BE2C (cell line): ENCODE data around the gene SMCHD1.
"Not testable (repeated sequence)": the region's sequence is repeated elsewhere in the genome, so short reads cannot be mapped to it uniquely, and the experiment has no call there.

Experiments used
- DNase-seq: peaks from one replicate; pipeline ENCODE4 v3.0.0-alpha.2; 2020
- H3K27me3 ChIP-seq: fragments of 250-450 bp; sonication (Bioruptor Pico); 2 replicates; pipeline ENCODE4 v1.5.1; 2020; ENCODE audit warnings: mild to moderate bottlenecking
- H3K36me3 ChIP-seq: fragments of 250-450 bp; sonication (Bioruptor Pico); 2 replicates; pipeline ENCODE4 v1.5.1; 2020; ENCODE audit warnings: mild to moderate bottlenecking
- H3K4me1 ChIP-seq: fragments of 250-450 bp; sonication (Bioruptor Pico); 2 replicates; pipeline ENCODE4 v1.5.1; 2020
- H3K4me3 ChIP-seq: 2 replicates; pipeline ENCODE4 v1.5.1; 2011; ENCODE audit warnings: low read depth, low read length
- H3K9me3 ChIP-seq: fragments of 250-450 bp; sonication (Bioruptor Pico); 2 replicates; pipeline ENCODE4 v1.5.1; 2020
- TF ChIP-seq, protein P1 (sequence below): IDR thresholded peaks from 2 replicates; pipeline ENCODE4 v1.5.1; 2012; ENCODE audit warnings: mild to moderate bottlenecking, low read depth, low read length

The SMCHD1 gene

GRCh38 chr18:2823966-2824365 lies 168.4 kb downstream of the SMCHD1 start:
- no peak for DNase-seq
- Histone ChIP-seq H3K4me1 (no peaks in the 10 kb centered on the region), H3K27me3 (no peaks in the 10 kb centered on the region), H3K9me3 (no peaks in the 10 kb centered on the region), H3K36me3 (no peaks in the 10 kb centered on the region), H3K4me3 (no peak overlapping the region)
- TF ChIP-seq, protein P1, sequence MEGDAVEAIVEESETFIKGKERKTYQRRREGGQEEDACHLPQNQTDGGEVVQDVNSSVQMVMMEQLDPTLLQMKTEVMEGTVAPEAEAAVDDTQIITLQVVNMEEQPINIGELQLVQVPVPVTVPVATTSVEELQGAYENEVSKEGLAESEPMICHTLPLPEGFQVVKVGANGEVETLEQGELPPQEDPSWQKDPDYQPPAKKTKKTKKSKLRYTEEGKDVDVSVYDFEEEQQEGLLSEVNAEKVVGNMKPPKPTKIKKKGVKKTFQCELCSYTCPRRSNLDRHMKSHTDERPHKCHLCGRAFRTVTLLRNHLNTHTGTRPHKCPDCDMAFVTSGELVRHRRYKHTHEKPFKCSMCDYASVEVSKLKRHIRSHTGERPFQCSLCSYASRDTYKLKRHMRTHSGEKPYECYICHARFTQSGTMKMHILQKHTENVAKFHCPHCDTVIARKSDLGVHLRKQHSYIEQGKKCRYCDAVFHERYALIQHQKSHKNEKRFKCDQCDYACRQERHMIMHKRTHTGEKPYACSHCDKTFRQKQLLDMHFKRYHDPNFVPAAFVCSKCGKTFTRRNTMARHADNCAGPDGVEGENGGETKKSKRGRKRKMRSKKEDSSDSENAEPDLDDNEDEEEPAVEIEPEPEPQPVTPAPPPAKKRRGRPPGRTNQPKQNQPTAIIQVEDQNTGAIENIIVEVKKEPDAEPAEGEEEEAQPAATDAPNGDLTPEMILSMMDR: no peak

GRCh38 chr18:2824865-2825264 lies 169.3 kb downstream of the SMCHD1 start:
- no peak overlapping the region for H3K4me3 ChIP-seq
- TF ChIP-seq, protein P1: no peak
- DNase-seq: no peak
- H3K36me3 ChIP-seq: no peaks in the 10 kb centered on the region
- no peaks in the 10 kb centered on the region for H3K9me3 ChIP-seq
- no peaks in the 10 kb centered on the region for H3K27me3 ChIP-seq
- H3K4me1 ChIP-seq: no peaks in the 10 kb centered on the region

DNA sequence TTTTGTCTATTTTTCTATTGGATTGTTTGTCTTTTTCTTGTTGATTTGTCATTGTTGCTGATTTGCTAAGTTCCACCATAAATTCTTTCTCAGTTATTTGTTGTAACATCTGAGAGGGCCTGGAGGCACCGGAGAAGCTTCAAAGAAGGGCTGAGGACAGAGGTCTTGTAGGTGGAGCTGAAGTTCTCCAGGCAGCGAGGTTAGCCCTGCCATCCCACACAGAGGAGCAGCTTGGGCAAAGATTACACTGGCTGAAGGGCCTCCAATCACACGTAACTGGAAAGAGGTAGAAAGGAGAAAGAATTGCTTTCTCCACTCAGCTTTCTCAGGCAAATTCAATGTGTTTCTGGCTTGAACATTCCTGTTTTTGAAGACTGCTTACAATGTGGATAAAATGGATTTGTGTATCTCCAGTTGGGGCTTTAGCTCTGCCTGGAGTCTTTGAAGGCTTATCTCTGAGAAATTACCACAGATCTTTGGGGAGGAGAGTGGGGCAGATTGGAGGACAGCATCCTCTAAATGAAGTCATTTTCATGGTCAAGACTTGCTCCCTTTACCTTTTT lies 170.2 kb downstream of the SMCHD1 start:
- Histone ChIP-seq H3K9me3 (no peaks in the 10 kb centered on the region), H3K4me1 (no peaks in the 10 kb centered on the region), H3K36me3 (no peaks in the 10 kb centered on the region), H3K4me3 (no peak overlapping the region), H3K27me3 (no peaks in the 10 kb centered on the region)
- no peak for DNase-seq
- TF ChIP-seq, protein P1: no peak

GRCh38 chr18:2826581-2826980 lies 171.1 kb downstream of the SMCHD1 start:
- no peaks in the 10 kb centered on the region for H3K36me3 ChIP-seq
- no peak for DNase-seq
- H3K9me3 ChIP-seq: no peaks in the 10 kb centered on the region
- H3K27me3 ChIP-seq: no peaks in the 10 kb centered on the region
- H3K4me3 ChIP-seq: no peak overlapping the region
- TF ChIP-seq, protein P1: no peak
- no peaks in the 10 kb centered on the region for H3K4me1 ChIP-seq

DNA sequence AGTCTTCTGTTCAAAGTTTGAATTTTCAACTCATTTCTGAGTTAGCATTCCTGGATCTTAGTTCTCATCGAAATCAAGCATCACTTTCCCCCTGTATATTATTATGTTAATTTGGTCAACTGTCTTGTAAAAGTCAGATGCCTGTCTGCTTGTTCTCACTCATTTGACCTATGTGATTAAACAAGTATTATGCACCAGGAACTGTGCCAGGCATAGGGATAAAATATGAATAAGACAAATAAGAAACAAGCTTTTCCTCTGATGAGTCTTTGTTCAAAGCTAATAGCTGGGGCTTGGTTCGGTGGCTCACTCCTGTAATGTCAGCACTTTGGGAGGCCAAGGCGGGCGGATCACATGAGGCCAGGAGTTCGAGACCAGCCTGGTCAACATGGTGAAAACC lies 171.5 kb downstream of the SMCHD1 start:
- Histone ChIP-seq H3K4me1 (no peaks in the 10 kb centered on the region), H3K4me3 (no peak overlapping the region), H3K27me3 (no peaks in the 10 kb centered on the region), H3K36me3 (no peaks in the 10 kb centered on the region), H3K9me3 (no peaks in the 10 kb centered on the region)
- no peak for DNase-seq
- TF ChIP-seq, protein P1: no peak

DNA sequence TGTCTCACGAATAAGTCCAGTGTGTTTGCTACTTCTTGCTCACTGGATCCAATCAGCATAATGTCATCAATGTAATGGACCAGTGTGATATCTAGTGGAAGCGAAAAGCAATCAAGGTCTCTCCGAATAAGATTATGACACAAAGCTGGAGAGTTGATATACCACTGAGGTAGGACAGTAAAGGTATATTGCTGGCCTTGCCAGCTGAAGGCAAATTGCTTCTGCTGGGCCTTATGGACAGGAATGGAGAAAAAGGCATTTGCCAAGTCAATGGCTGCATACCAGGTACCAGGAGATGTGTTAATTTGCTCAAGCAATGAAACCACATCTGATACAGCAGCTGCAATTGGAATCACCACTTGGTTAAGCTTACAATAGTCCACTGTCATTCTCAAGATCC lies 180.6 kb downstream of the SMCHD1 start:
- H3K4me3 ChIP-seq, H3K36me3 ChIP-seq, H3K9me3 ChIP-seq, DNase-seq, H3K27me3 ChIP-seq, H3K4me1 ChIP-seq: not testable (repeated sequence)

DNA sequence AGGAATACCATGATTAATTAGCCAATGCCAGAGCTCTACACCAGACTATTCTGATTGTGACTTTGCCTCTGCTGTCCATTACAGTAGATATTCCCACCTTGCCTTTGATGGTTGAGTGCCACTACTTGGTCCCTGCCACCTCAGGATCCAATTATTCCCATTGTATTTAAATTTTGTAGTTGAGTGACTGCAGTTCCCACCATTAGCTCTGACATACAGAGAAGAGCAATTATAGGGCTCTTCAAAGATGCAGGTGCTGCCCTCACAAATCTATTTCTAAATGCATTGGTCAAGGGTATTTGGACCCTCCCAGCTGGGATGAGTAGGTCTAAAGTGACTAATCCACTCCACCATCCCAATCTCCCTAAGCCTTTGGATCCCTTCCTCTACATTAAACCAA lies 181.8 kb downstream of the SMCHD1 start:
- H3K27me3 ChIP-seq, DNase-seq, H3K4me1 ChIP-seq, H3K36me3 ChIP-seq, H3K4me3 ChIP-seq, H3K9me3 ChIP-seq: not testable (repeated sequence)
